Osteocyte (in vitro differentiated cells): Measurements from ENCODE around the gene SLC5A7. TPM values are rescaled to one million over a fixed set of nuclear protein-coding genes. Genes with fewer than 3 reads are reported as not detected.

ENCODE experiments used
- DNase-seq: peaks from one replicate; pipeline ENCODE4 v3.0.0; 2021; ENCODE audit warnings: mixed read lengths; ENCODE audit not compliant: unreplicated experiment; ENCODE audit errors: extremely low spot score
- H3K27ac Mint-ChIP-seq: one replicate; pipeline ENCODE4 v1.8.0; 2021; ENCODE audit warnings: mild to moderate bottlenecking, mixed read lengths; ENCODE audit not compliant: unreplicated experiment
- H3K27me3 Mint-ChIP-seq: one replicate; pipeline ENCODE4 v1.8.0; 2021; ENCODE audit warnings: mixed read lengths; ENCODE audit not compliant: unreplicated experiment
- H3K36me3 Mint-ChIP-seq: one replicate; pipeline ENCODE4 v1.8.0; 2021; ENCODE audit warnings: mixed read lengths; ENCODE audit not compliant: unreplicated experiment
- H3K4me1 Mint-ChIP-seq: one replicate; pipeline ENCODE4 v1.8.0; 2021; ENCODE audit warnings: mixed read lengths; ENCODE audit not compliant: unreplicated experiment
- H3K4me3 Mint-ChIP-seq: one replicate; pipeline ENCODE4 v1.8.0; 2021; ENCODE audit warnings: mild to moderate bottlenecking, moderate library complexity, mixed read lengths; ENCODE audit not compliant: unreplicated experiment
- H3K9me3 Mint-ChIP-seq: one replicate; pipeline ENCODE4 v1.8.0; 2021; ENCODE audit warnings: mixed read lengths; ENCODE audit not compliant: unreplicated experiment
- CTCF ChIP-seq: fragments of 200-600 bp; sonication (generic); IDR thresholded peaks from 2 replicates; pipeline ENCODE4 v1.5.0; 2021; ENCODE audit warnings: antibody characterized with exemption, mild to moderate bottlenecking, moderate library complexity
- long read RNA-seq: library from polyadenylated mRNA; unstranded; transcript quantifications from one replicate; pipeline ENCODE4 v2.0.0, GENCODE V29; 2021
- total RNA-seq: library from RNA; stranded (reverse); gene quantifications from 2 replicates; pipeline ENCODE4 v1.2.1, GENCODE V29; 2021

Gene SLC5A7
- not detected in 2 replicates for total RNA-seq
- long read RNA-seq: 0 reads

DNA sequence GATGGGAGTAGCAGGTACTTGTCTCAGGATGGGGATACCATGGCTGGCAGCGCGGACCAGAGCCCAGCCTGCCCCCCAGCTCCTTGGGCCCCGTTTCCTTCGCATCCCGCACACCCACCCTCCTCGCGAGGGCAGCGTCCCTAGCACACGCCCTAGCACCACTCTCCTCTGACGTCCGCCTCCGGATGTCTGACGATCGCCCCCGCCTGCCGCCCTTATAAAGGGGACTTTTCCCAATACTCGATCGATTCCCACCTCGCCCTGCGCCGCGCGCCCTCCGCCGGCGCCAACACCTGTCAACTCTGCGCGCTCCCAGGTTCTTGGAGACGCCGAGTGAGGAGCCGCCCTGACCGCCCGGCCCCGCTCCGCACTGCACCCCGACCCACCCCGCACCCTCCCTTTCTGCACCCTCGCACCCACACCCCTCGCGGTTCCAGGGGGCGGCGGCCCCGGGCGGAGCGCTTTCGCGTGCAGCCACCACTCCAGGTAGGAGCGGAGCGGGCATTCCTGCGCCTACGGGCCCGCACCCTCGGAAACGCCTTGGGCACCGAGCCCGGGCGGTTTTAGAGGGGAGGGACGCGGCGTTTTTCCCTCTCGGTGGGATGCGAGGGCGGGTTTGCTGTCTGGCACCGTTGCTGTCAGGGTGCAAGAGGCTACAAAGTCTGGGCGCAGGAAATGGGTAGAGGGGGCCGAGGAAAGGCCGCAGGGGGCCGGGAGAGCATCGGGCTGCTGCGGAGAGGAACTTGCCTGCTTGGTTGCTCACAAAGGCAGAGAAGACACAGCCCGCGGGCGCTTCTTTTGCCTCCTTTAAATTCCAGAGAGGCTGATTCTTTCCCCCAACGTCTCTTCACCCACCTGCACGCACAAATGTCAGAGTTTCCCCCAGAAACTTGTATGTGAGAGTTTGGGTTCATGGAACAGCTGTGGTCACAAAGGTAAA is at the start of gene SLC5A7:
Gene SLC5A7, plus strand, starts transcription at position 247 of the 940 bp plus-strand sequence. CDS start 1,632 bp downstream, outside the sequence.
- TF ChIP-seq CTCF: no peak
- H3K4me3 Mint-ChIP-seq: peak within 1 kb of the TSS; percentile 12
- H3K36me3 Mint-ChIP-seq: no peaks in the 10 kb centered on the region
- DNase-seq: no peak
- no peaks in the 10 kb centered on the region for H3K9me3 Mint-ChIP-seq
- no peaks in the 10 kb centered on the region for H3K4me1 Mint-ChIP-seq
- H3K27ac Mint-ChIP-seq: no peak within 1 kb of the TSS
- H3K27me3 Mint-ChIP-seq: peaks cover 76% of the 10 kb centered on the region

DNA sequence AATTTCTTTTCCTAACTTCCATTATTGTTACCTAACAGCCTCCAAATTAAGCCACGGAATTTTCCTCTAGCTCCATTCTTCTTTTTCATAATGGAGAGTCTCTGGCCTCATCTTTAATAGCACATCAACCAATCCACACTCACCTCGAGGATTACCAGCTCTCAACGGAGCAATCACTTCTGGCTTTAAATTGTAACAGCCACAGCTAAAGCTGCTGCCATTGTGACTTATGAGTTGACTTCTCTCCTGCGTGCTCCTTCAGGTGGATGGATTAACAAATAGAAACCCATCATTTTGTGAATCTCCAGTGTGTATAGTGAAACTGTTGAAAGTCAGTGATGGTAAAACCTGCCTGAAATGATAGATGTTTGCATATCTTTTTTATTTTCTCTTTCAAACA is 24.9 kb upstream of the SLC5A7 start:
- TF ChIP-seq CTCF: no peak
- Mint-ChIP-seq H3K4me1 (no peaks in the 10 kb centered on the region), H3K36me3 (no peaks in the 10 kb centered on the region), H3K4me3 (no peak overlapping the region), H3K9me3 (no peaks in the 10 kb centered on the region), H3K27me3 (peaks cover 41% of the 10 kb centered on the region), H3K27ac (no peak overlapping the region)
- no peak for DNase-seq

- H3K9me3 Mint-ChIP-seq: no peaks in the 10 kb centered on the region
- H3K27me3 Mint-ChIP-seq: peaks cover 30% of the 10 kb centered on the region
- no peak overlapping the region for H3K4me3 Mint-ChIP-seq
- H3K27ac Mint-ChIP-seq: no peak overlapping the region
- no peaks in the 10 kb centered on the region for H3K4me1 Mint-ChIP-seq
- TF ChIP-seq CTCF: no peak
- no peaks in the 10 kb centered on the region for H3K36me3 Mint-ChIP-seq
- DNase-seq: no peak
Observed at GRCh38 chr2:107964185-107964584, 22.1 kb upstream of the SLC5A7 start.

DNA sequence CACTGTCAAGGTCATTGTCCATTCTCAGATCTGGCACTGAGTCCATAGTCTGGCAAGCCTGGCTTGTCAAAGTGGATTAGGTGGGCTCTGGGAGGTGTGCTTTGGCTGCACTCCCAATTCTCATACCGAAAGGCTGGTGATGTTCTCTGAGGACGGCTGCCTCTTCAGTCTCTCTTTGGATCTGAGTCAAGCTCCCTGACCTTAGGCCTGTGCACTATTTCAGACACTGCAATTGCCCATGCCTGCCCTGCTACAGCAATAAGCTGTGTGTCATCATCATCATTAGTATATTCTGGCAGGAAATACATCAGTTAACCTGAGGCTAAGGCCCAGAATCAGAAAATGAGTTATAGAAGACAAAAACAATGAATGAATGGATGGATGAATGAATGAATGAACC is 1.6 kb upstream of the SLC5A7 start:
- no peak for TF ChIP-seq CTCF
- Mint-ChIP-seq H3K9me3 (no peaks in the 10 kb centered on the region), H3K27ac (no peak overlapping the region), H3K36me3 (no peaks in the 10 kb centered on the region), H3K4me3 (no peak overlapping the region), H3K4me1 (no peaks in the 10 kb centered on the region), H3K27me3 (peaks cover 74% of the 10 kb centered on the region)
- DNase-seq: no peak

GRCh38 chr2:107988108-107988507 is 1.8 kb downstream of the SLC5A7 start:
- peaks cover 64% of the 10 kb centered on the region for H3K27me3 Mint-ChIP-seq

More at GRCh38 chr2:107988108-107988507, 1.8 kb downstream of the SLC5A7 start:
- no peak for DNase-seq
- no peak overlapping the region for H3K4me3 Mint-ChIP-seq
- TF ChIP-seq CTCF: no peak
- H3K36me3 Mint-ChIP-seq: no peaks in the 10 kb centered on the region
- no peaks in the 10 kb centered on the region for H3K4me1 Mint-ChIP-seq
- H3K9me3 Mint-ChIP-seq: no peaks in the 10 kb centered on the region
- no peak overlapping the region for H3K27ac Mint-ChIP-seq
